Neural cell (in vitro differentiated cells): ENCODE data around the gene HECW1. TPM values are rescaled to one million over a fixed set of nuclear protein-coding genes. Genes with fewer than 3 reads are reported as not detected.
"Not testable (repeated sequence)": the region's sequence is repeated elsewhere in the genome, so short reads cannot be mapped to it uniquely, and the experiment has no call there.

Source experiments
- H2AFZ ChIP-seq: fragments of 200-600, 300-800 bp; sonication (generic), shearing (Covaris generic); 2 replicates; pipeline ENCODE4 v1.6.0; 2014; ENCODE audit warnings: low read depth, mild to moderate bottlenecking, antibody characterized with exemption, low read length, moderate library complexity
- H3F3A ChIP-seq: fragments of 200-600 bp; shearing (Covaris generic); 2 replicates; pipeline ENCODE4 v1.6.1; 2016; ENCODE audit warnings: mild to moderate bottlenecking, moderate library complexity, mixed read lengths, antibody characterized with exemption, low read length; ENCODE audit not compliant: insufficient read depth, poor library complexity, severe bottlenecking
- H3K27ac ChIP-seq: fragments of 200-600, 300-800 bp; sonication (generic), shearing (Covaris generic); 2 replicates; pipeline ENCODE4 v1.5.1; 2014; ENCODE audit warnings: mild to moderate bottlenecking, low read length, moderate library complexity
- H3K27me3 ChIP-seq: fragments of 300-800, 200-600 bp; sonication (generic), shearing (Covaris generic); 2 replicates; pipeline ENCODE4 v1.6.0; 2014; ENCODE audit warnings: mild to moderate bottlenecking, low read depth, low read length, moderate library complexity; ENCODE audit not compliant: insufficient read depth
- H3K36me3 ChIP-seq: fragments of 300-800, 200-600 bp; sonication (generic), shearing (Covaris generic); 2 replicates; pipeline ENCODE4 v1.5.1; 2014; ENCODE audit warnings: mild to moderate bottlenecking, antibody characterized with exemption, low read length, moderate library complexity; ENCODE audit not compliant: insufficient read depth
- H3K4me2 ChIP-seq: fragments of 300-800, 200-600 bp; sonication (generic), shearing (Covaris generic); 2 replicates; pipeline ENCODE4 v1.6.0; 2014; ENCODE audit warnings: mild to moderate bottlenecking, low read length
- H3K4me3 ChIP-seq: fragments of 300-800, 200-600 bp; sonication (generic), shearing (Covaris generic); 2 replicates; pipeline ENCODE4 v1.5.1; 2014; ENCODE audit warnings: mild to moderate bottlenecking, low read length, moderate library complexity
- H3K79me2 ChIP-seq: fragments of 200-600 bp; shearing (Covaris generic); replicated peaks from 2 replicates; pipeline ENCODE4 v1.6.0; 2014; ENCODE audit warnings: mild to moderate bottlenecking, low read length, moderate library complexity; ENCODE audit not compliant: insufficient read depth
- H3K9ac ChIP-seq: fragments of 300-800, 200-600 bp; sonication (generic), shearing (Covaris generic); 2 replicates; pipeline ENCODE4 v1.6.1; 2016; ENCODE audit warnings: mild to moderate bottlenecking, low read length, mixed read lengths
- H3K9me2 ChIP-seq: fragments of 200-600 bp; shearing (Covaris generic); 2 replicates; pipeline ENCODE4 v1.6.1; 2016; ENCODE audit warnings: mild to moderate bottlenecking, low read length, mixed read lengths; ENCODE audit not compliant: insufficient read depth
- H3K9me3 ChIP-seq: fragments of 200-600, 300-800 bp; sonication (generic), shearing (Covaris generic); 2 replicates; pipeline ENCODE4 v1.6.1; 2016; ENCODE audit warnings: mild to moderate bottlenecking, mixed run types, low read length, moderate library complexity, mixed read lengths
- H4K20me1 ChIP-seq: fragments of 200-600 bp; shearing (Covaris generic); 2 replicates; pipeline ENCODE4 v1.6.1; 2016; ENCODE audit warnings: mild to moderate bottlenecking, mixed run types; ENCODE audit not compliant: insufficient read depth
- EP300 ChIP-seq: fragments of 450-650 bp; conservative IDR thresholded peaks from 2 replicates; pipeline ENCODE4 v1.6.1; 2014; ENCODE audit warnings: antibody characterized with exemption, mild to moderate bottlenecking, moderate library complexity; ENCODE audit not compliant: poor library complexity, severe bottlenecking
- EZH2 ChIP-seq: fragments of 200-600, 300-800 bp; shearing (Covaris generic), sonication (generic); IDR thresholded peaks from 2 replicates; pipeline ENCODE4 v1.6.1; 2014; ENCODE audit warnings: antibody characterized with exemption, low read length, borderline replicate concordance, mild to moderate bottlenecking; ENCODE audit not compliant: insufficient read depth, poor library complexity, severe bottlenecking
- MXI1 ChIP-seq: fragments of 450-650 bp; conservative IDR thresholded peaks from 2 replicates; pipeline ENCODE4 v1.6.1; 2014; ENCODE audit warnings: antibody characterized with exemption, mild to moderate bottlenecking; ENCODE audit not compliant: poor library complexity, severe bottlenecking
- POLR2AphosphoS5 ChIP-seq: IDR thresholded peaks from 2 replicates; pipeline ENCODE4 v1.6.1; 2012
- RAD21 ChIP-seq: fragments of 450-650 bp; conservative IDR thresholded peaks from 2 replicates; pipeline ENCODE4 v1.6.1; 2014; ENCODE audit warnings: antibody characterized with exemption, mild to moderate bottlenecking, moderate library complexity
- SMC3 ChIP-seq: fragments of 450-650 bp; conservative IDR thresholded peaks from 2 replicates; pipeline ENCODE4 v1.6.1; 2014; ENCODE audit warnings: antibody characterized with exemption, mild to moderate bottlenecking, moderate library complexity; ENCODE audit not compliant: poor library complexity
- TAF1 ChIP-seq: IDR thresholded peaks from 2 replicates; pipeline ENCODE4 v1.6.1; 2012; ENCODE audit warnings: low read depth
- polyA plus RNA-seq: library from polyadenylated mRNA; depleted of rRNA; stranded (reverse); fragments of >200 nt; gene quantifications from 2 replicates; pipeline ENCODE4 v1.2.3, GENCODE V29; 2014
- TF ChIP-seq, protein P1 (sequence below): IDR thresholded peaks from 2 replicates; pipeline ENCODE4 v1.6.1; 2012; ENCODE audit warnings: borderline replicate concordance
- TF ChIP-seq, protein P2 (sequence below): fragments of 450-650 bp; IDR thresholded peaks from 2 replicates; pipeline ENCODE4 v1.5.1; 2014; ENCODE audit warnings: antibody characterized with exemption, mild to moderate bottlenecking, moderate library complexity; ENCODE audit not compliant: poor library complexity, severe bottlenecking

HECW1 gene
- polyA plus RNA-seq, 1 donor from 2014 or later = 13.8 TPM

DNA sequence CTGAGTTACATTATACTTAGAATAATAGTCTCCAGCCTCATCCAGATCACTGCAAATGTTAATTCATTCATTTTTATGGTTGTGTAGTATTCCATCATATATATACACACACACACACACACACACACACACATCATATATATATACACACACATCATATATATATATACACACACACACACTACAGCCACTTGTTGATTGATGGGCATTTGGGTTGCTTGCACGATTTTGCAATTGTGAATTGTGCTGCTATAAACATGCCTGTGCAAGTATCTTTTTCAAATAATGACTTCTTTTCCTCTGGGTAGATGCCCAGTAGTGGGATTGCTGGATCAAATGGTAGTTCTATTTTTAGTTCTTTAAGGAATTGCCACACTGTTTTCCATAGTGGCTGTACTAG, 233.2 kb downstream of the HECW1 start:
- not testable (repeated sequence) for H3K9me3 ChIP-seq, H3K9me2 ChIP-seq, H2AFZ ChIP-seq, H3F3A ChIP-seq, H3K36me3 ChIP-seq, H3K79me2 ChIP-seq, H4K20me1 ChIP-seq, H3K27ac ChIP-seq, H3K9ac ChIP-seq, H3K4me3 ChIP-seq, H3K27me3 ChIP-seq, H3K4me2 ChIP-seq

DNA sequence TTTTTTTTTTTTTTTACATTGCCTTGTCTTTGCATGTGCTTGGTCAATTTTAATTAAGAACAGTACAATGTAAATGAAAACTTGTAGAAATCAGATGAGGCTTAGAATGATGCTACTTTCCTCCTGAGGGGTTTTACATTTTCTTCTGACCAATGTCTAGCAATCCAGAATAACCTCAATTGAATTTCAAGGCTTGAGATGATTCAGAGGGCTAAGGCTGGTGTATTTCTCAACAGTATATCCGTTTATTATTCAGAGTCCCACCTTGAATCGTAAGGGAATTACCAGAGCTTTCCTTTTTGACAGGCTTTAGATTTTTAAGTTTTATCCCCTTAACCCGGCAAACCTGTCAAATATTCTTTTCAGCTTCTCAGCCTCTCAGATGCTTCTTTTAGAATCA, 239.2 kb downstream of the HECW1 start:
- H3K36me3 ChIP-seq = no peaks in the 10 kb centered on the region
- no peak overlapping the region for H3K27ac ChIP-seq
- H3K9me2 ChIP-seq = no peaks in the 10 kb centered on the region
- H3K4me3 ChIP-seq = no peak overlapping the region
- H3K27me3 ChIP-seq = no peaks in the 10 kb centered on the region
- no peaks in the 10 kb centered on the region for H4K20me1 ChIP-seq
- TF ChIP-seq POLR2AphosphoS5 = no peak
- TF ChIP-seq EZH2 = no peak
- no peak for TF ChIP-seq TAF1
- no peak for TF ChIP-seq MXI1
- TF ChIP-seq RAD21 = no peak
- H3F3A ChIP-seq = no peaks in the 10 kb centered on the region
- no peak overlapping the region for H3K9ac ChIP-seq
- no peak overlapping the region for H2AFZ ChIP-seq
- H3K79me2 ChIP-seq = no peaks in the 10 kb centered on the region
- no peak overlapping the region for H3K4me2 ChIP-seq
- no peaks in the 10 kb centered on the region for H3K9me3 ChIP-seq

DNA sequence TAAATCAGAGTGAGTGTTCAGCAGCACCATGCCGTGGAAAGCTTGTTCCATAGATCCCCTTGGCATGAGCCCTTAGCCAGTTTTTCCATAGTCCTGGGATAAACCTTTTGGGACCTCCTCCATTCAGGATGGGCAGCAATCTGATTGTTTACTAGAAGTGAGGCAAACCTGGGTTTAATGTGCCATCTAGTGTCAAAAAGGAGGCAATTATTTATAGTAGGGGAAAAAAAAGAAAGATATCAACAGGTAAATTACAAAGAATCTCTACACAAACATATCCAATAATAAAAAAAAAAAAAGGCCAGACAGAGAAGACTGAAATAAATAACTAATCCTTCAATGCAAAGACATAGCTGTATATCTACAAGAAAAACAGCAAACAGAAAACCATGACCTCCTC, 241.5 kb downstream of the HECW1 start:
- Histone ChIP-seq H3K9me2 (no peaks in the 10 kb centered on the region), H2AFZ (no peak overlapping the region), H3F3A (no peaks in the 10 kb centered on the region), H3K4me3 (no peak overlapping the region), H3K9ac (no peak overlapping the region), H3K79me2 (no peaks in the 10 kb centered on the region), H3K9me3 (no peaks in the 10 kb centered on the region), H3K27me3 (no peaks in the 10 kb centered on the region), H3K36me3 (no peaks in the 10 kb centered on the region), H4K20me1 (no peaks in the 10 kb centered on the region), H3K27ac (no peak overlapping the region), H3K4me2 (no peak overlapping the region)
- no peak for TF ChIP-seq POLR2AphosphoS5
- TF ChIP-seq, protein P1, sequence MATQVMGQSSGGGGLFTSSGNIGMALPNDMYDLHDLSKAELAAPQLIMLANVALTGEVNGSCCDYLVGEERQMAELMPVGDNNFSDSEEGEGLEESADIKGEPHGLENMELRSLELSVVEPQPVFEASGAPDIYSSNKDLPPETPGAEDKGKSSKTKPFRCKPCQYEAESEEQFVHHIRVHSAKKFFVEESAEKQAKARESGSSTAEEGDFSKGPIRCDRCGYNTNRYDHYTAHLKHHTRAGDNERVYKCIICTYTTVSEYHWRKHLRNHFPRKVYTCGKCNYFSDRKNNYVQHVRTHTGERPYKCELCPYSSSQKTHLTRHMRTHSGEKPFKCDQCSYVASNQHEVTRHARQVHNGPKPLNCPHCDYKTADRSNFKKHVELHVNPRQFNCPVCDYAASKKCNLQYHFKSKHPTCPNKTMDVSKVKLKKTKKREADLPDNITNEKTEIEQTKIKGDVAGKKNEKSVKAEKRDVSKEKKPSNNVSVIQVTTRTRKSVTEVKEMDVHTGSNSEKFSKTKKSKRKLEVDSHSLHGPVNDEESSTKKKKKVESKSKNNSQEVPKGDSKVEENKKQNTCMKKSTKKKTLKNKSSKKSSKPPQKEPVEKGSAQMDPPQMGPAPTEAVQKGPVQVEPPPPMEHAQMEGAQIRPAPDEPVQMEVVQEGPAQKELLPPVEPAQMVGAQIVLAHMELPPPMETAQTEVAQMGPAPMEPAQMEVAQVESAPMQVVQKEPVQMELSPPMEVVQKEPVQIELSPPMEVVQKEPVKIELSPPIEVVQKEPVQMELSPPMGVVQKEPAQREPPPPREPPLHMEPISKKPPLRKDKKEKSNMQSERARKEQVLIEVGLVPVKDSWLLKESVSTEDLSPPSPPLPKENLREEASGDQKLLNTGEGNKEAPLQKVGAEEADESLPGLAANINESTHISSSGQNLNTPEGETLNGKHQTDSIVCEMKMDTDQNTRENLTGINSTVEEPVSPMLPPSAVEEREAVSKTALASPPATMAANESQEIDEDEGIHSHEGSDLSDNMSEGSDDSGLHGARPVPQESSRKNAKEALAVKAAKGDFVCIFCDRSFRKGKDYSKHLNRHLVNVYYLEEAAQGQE = no peak
- no peak for TF ChIP-seq SMC3
- TF ChIP-seq RAD21 = no peak
- TF ChIP-seq EP300 = no peak
- TF ChIP-seq MXI1 = no peak
- no peak for TF ChIP-seq EZH2
- no peak for TF ChIP-seq TAF1
- TF ChIP-seq, protein P2, sequence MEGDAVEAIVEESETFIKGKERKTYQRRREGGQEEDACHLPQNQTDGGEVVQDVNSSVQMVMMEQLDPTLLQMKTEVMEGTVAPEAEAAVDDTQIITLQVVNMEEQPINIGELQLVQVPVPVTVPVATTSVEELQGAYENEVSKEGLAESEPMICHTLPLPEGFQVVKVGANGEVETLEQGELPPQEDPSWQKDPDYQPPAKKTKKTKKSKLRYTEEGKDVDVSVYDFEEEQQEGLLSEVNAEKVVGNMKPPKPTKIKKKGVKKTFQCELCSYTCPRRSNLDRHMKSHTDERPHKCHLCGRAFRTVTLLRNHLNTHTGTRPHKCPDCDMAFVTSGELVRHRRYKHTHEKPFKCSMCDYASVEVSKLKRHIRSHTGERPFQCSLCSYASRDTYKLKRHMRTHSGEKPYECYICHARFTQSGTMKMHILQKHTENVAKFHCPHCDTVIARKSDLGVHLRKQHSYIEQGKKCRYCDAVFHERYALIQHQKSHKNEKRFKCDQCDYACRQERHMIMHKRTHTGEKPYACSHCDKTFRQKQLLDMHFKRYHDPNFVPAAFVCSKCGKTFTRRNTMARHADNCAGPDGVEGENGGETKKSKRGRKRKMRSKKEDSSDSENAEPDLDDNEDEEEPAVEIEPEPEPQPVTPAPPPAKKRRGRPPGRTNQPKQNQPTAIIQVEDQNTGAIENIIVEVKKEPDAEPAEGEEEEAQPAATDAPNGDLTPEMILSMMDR = no peak
